ENCODE measurements around the gene FOXC1. TPM values are rescaled to one million over a fixed set of nuclear protein-coding genes. Genes with fewer than 3 reads are reported as not detected.

The FOXC1 gene
- total RNA-seq, 1 donor from 2014 or later = 2.3 TPM

GRCh38 chr6:1605004-1605892, 4.5 kb upstream of the FOXC1 start:
- Histone ChIP-seq H3K27ac (no peak overlapping the region), H3K27me3 (ENCODE audit: low read depth) (peaks cover 89% of the 10 kb centered on the region), H3K4me1 (peaks cover 49% of the 10 kb centered on the region), H3K9me3 (no peaks in the 10 kb centered on the region), H3K4me3 (peak overlapping the region; percentile 52), H3K36me3 (no peaks in the 10 kb centered on the region)
- intact Hi-C loops (cut with DNase I) = loop anchor here (10.0 kb wide), 1 partner anchor 590 kb away; no protein-coding TSS in a partner anchor
- no peak for TF ChIP-seq CTCF (IDR thresholded peaks at IDR 0.05)
- DNase-seq (no peak), ATAC-seq (peak; percentile 12 to 18)

- no peaks in the 10 kb centered on the region for H3K36me3 ChIP-seq
- no peak for ATAC-seq
- H3K9me3 ChIP-seq = no peaks in the 10 kb centered on the region
- H3K4me3 ChIP-seq = no peak overlapping the region
- no peak overlapping the region for H3K27ac ChIP-seq
- H3K4me1 ChIP-seq = peaks cover 49% of the 10 kb centered on the region
- TF ChIP-seq CTCF (IDR thresholded peaks at IDR 0.05) = no peak
- DNase-seq = no peak
- peaks cover 90% of the 10 kb centered on the region for H3K27me3 ChIP-seq (ENCODE audit: low read depth)
- intact Hi-C loops (cut with DNase I) = loop anchor here (10.0 kb wide), 1 partner anchor 589 kb away; no protein-coding TSS in a partner anchor
Measured at GRCh38 chr6:1605893-1606779, 3.6 kb upstream of the FOXC1 start.

- no peaks in the 10 kb centered on the region for H3K9me3 ChIP-seq
- no peak for TF ChIP-seq CTCF (IDR thresholded peaks at IDR 0.05)
- peaks cover 87% of the 10 kb centered on the region for H3K27me3 ChIP-seq (ENCODE audit: low read depth)
- H3K27ac ChIP-seq = no peak overlapping the region
- H3K4me1 ChIP-seq = peaks cover 49% of the 10 kb centered on the region
- no peak for DNase-seq
- H3K4me3 ChIP-seq = no peak overlapping the region
- intact Hi-C loops (cut with DNase I) = loop anchor here (10.0 kb wide), 1 partner anchor 588 kb away; no protein-coding TSS in a partner anchor
- ATAC-seq = no peak
- no peaks in the 10 kb centered on the region for H3K36me3 ChIP-seq
Measured at GRCh38 chr6:1606780-1607515, 2.8 kb upstream of the FOXC1 start.

- Histone ChIP-seq H3K27ac (no peak overlapping the region), H3K27me3 (ENCODE audit: low read depth) (peaks cover 87% of the 10 kb centered on the region), H3K36me3 (no peaks in the 10 kb centered on the region), H3K4me3 (no peak overlapping the region), H3K4me1 (peaks cover 53% of the 10 kb centered on the region), H3K9me3 (no peaks in the 10 kb centered on the region)
- no peak for TF ChIP-seq CTCF (IDR thresholded peaks at IDR 0.05)
- ATAC-seq (no peak), DNase-seq (no peak)
- intact Hi-C loops (cut with DNase I) = loop anchor here (10.0 kb wide), 1 partner anchor 587 kb away; no protein-coding TSS in a partner anchor
Measured at GRCh38 chr6:1607516-1608221, 2.0 kb upstream of the FOXC1 start.

Measured in lower lobe of right lung (tissue), 2 donors.